Thyroid gland (tissue), 4 donors: ENCODE measurements around the gene SLC7A14.

Source experiments
- POLR2A ChIP-seq, 2 donors: fragments of 450-650 bp; IDR thresholded peaks; one replicate each; pipeline ENCODE4 v1.6.1; 2017; ENCODE audit warnings: antibody characterized with exemption in 2 of 2, mild to moderate bottlenecking in 2 of 2, moderate library complexity in 1 of 2
- TF ChIP-seq, protein P1 (sequence below), 6 experiments: fragments of 200-600 bp in 3 of 6; fragments of 450-650 bp in 3 of 6; sonication (generic) in 3 of 6; IDR thresholded peaks; one replicate each; pipeline ENCODE4 v1.5.1; 2016 to 2019; ENCODE audit warnings: antibody characterized with exemption in 6 of 6, mild to moderate bottlenecking in 2 of 6, inconsistent platforms in 1 of 6, moderate library complexity in 1 of 6

DNA sequence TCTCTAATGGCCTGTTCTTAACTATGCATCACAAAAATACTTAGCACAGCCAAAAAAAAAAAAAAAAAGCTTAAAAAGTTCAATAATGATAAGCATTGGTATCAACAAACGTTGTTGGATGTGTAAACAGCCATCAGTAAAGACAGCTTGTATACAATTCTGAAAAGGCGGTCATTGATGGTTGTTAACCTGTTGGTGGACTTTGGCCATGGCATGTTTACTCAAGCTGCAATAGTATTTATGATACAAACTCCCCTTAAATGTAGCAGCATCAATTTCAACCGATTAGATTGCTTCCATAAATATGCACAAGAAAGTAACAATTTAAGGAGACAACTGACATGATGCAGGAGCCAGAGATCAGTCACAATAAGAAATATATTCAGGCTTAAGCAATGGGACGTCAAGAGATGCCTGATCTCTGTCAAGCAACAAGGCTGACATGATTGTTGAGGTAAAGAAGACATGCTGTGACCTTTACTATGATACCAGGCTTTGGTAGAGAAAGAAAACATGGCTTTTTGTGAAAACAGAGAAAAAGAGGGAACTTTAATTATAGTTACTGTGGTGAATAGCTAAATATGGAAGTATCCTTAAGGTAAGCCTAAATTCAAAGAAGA is 14.2 kb upstream of the SLC7A14 start:
- TF ChIP-seq, protein P1, sequence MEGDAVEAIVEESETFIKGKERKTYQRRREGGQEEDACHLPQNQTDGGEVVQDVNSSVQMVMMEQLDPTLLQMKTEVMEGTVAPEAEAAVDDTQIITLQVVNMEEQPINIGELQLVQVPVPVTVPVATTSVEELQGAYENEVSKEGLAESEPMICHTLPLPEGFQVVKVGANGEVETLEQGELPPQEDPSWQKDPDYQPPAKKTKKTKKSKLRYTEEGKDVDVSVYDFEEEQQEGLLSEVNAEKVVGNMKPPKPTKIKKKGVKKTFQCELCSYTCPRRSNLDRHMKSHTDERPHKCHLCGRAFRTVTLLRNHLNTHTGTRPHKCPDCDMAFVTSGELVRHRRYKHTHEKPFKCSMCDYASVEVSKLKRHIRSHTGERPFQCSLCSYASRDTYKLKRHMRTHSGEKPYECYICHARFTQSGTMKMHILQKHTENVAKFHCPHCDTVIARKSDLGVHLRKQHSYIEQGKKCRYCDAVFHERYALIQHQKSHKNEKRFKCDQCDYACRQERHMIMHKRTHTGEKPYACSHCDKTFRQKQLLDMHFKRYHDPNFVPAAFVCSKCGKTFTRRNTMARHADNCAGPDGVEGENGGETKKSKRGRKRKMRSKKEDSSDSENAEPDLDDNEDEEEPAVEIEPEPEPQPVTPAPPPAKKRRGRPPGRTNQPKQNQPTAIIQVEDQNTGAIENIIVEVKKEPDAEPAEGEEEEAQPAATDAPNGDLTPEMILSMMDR (IDR thresholded peaks at IDR 0.05): no peak
- TF ChIP-seq POLR2A (IDR thresholded peaks at IDR 0.05): no peak
